ENCODE results near the gene LIMS1.
"Not testable (repeated sequence)": the region's sequence is repeated elsewhere in the genome, so short reads cannot be mapped to it uniquely, and the experiment has no call there.

DNA sequence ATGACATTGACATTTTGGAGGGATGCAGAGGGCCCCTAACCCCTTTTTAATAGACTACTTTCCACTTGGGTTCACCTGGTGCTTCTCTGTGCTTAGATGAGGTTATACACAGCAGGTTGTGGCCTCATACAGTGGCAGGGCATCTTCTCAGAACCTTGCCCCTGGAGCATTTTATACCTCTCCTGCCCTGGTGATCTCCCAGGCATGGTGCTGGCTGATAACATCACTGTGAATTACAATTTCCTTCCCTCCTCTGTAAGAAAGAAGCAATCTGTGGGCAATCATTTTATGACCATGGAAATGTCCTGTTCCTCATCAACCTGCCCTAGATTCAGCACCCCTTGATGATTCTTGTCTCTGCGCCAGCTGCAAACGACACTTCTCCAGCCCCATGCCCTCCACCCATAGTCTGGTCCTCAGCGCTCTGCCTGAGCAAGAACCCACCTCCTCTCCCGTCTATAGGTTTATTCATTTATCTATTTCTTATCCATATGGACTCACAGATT lies 143.0 kb downstream of the LIMS1 start:
- not testable (repeated sequence) for TF ChIP-seq EZH2 (IDR thresholded peaks at IDR 0.05; ENCODE audit: insufficient read depth, poor library complexity, severe bottlenecking); EZH2phosphoT487 (IDR thresholded peaks at IDR 0.05; ENCODE audit: insufficient read depth, low read depth)

All from GM23248 (cell line).